ENCODE measurements around the gene FRG2B. TPM values are rescaled to one million over a fixed set of nuclear protein-coding genes. Genes with fewer than 3 reads are reported as not detected.

FRG2B gene
- total and polyA plus RNA-seq, 2 of the 8 experiments (the other 6 are each of a cell fraction or from before 2014, with no cell fraction given), result not detected

- H3K4ac ChIP-seq (replicated peaks; ENCODE audit: insufficient read length, low read depth, low read length), result no peak overlapping the region
- H3K79me2 ChIP-seq (ENCODE audit: control insufficient read depth in 1 of 2, insufficient read depth in 2 of 2, low read length in 2 of 2), result no peaks in the 10 kb centered on the region
- no peaks in the 10 kb centered on the region for H3K27me3 ChIP-seq (replicated peaks in 1 of 4; ENCODE audit: control insufficient read depth in 3 of 4, extremely low read depth in 1 of 4, insufficient read depth in 3 of 4, low read length in 3 of 4)
- H4K5ac ChIP-seq (ENCODE audit: insufficient read length, low read depth, low read length), result no peak overlapping the region
- H2BK12ac ChIP-seq (ENCODE audit: low read depth, low read length), result no peak overlapping the region
- no peak overlapping the region for H2AK5ac ChIP-seq (ENCODE audit: low read depth, low read length)
- no peak overlapping the region for H3K18ac ChIP-seq (ENCODE audit: extremely low read depth, low read length)
- no peak overlapping the region for H2BK5ac ChIP-seq (ENCODE audit: low read depth, low read length)
- 77% methylated on average over 10 of the region's 10 CpGs; no CpG with 5 or more reads in 1 of the 2 experiments for WGBS, 2 experiments (ENCODE audit: extremely low coverage in 1 of 2, insufficient coverage in 1 of 2, insufficient read length in 1 of 2, insufficient replicate concordance in 2 of 2, low coverage in 1 of 2, low lambda C conversion rate in 2 of 2, missing lambda C conversion rate in 1 of 2)
- no peak overlapping the region for H4K8ac ChIP-seq (ENCODE audit: extremely low read depth, insufficient read depth, low read length)
- no peak overlapping the region for H3K4me3 ChIP-seq (ENCODE audit: extremely low read depth in 1 of 4, insufficient read depth in 2 of 4, low read depth in 3 of 4, low read length in 4 of 4)
- no peak for DNase-seq (ENCODE audit: low read depth in 1 of 2, low spot score in 2 of 2)
- H3K23me2 ChIP-seq (ENCODE audit: low read depth, low read length), result no peaks in the 10 kb centered on the region
- no peak overlapping the region for H3K9ac ChIP-seq (replicated peaks in 1 of 4; ENCODE audit: extremely low read depth in 1 of 4, low read depth in 3 of 4, low read length in 3 of 4)
- H3K14ac ChIP-seq (ENCODE audit: insufficient read length), result no peak overlapping the region
- H2BK120ac ChIP-seq (replicated peaks; ENCODE audit: low read depth, low read length), result no peak overlapping the region
- H2AFZ ChIP-seq (ENCODE audit: low read length), result no peak overlapping the region
- H2BK20ac ChIP-seq (ENCODE audit: low read length), result no peak overlapping the region
- H3K4me1 ChIP-seq (replicated peaks in 1 of 4; ENCODE audit: control insufficient read depth in 3 of 4, insufficient read depth in 4 of 4, low read length in 3 of 4), result no peaks in the 10 kb centered on the region
- no peaks in the 10 kb centered on the region for H3K79me1 ChIP-seq (ENCODE audit: low read depth, low read length)
- H3K56ac ChIP-seq (replicated peaks; ENCODE audit: insufficient read length, low read depth, low read length), result no peak overlapping the region
- H4K20me1 ChIP-seq (replicated peaks in 1 of 2; ENCODE audit: control insufficient read depth in 1 of 2, insufficient read depth in 2 of 2, low read length in 2 of 2), result no peaks in the 10 kb centered on the region
- ChIA-PET CTCF (ENCODE audit: partially characterized antibody) (no interaction called here), POLR2A (ENCODE audit: partially characterized antibody) (no interaction called here)
- H3K27ac ChIP-seq (ENCODE audit: low read depth, low read length), result no peak overlapping the region
- no peak overlapping the region for H2BK15ac ChIP-seq (ENCODE audit: low read length)
- no peak overlapping the region for H4K91ac ChIP-seq (replicated peaks; ENCODE audit: insufficient read length, low read length)
- H3K4me2 ChIP-seq (ENCODE audit: insufficient read depth in 1 of 2, low read depth in 2 of 2, low read length in 2 of 2), result no peak overlapping the region
- no peaks in the 10 kb centered on the region; a peak in 1 of 8 replicates for H3K36me3 ChIP-seq (ENCODE audit: control insufficient read depth in 2 of 4, insufficient read depth in 4 of 4, low read length in 3 of 4)
- no peak overlapping the region for H3K23ac ChIP-seq (ENCODE audit: insufficient read length)
- FAIRE-seq, result no peak
- peaks cover 65 to 82% of the 10 kb centered on the region in 2 experiments for H3K9me3 ChIP-seq (ENCODE audit: insufficient read depth in 2 of 2, low read depth in 1 of 2, low read length in 1 of 2)
- TF ChIP-seq SAP30 (IDR thresholded peaks at IDR 0.05; ENCODE audit: insufficient read depth, insufficient replicate concordance, low read length), result no peak
- no peak for TF ChIP-seq CHD1 (IDR thresholded peaks at IDR 0.05; ENCODE audit: low read depth, low read length)
- no peak for TF ChIP-seq BRCA1 (IDR thresholded peaks at IDR 0.05; ENCODE audit: low read depth, low read length)
- no peak for TF ChIP-seq TBP (IDR thresholded peaks at IDR 0.05; ENCODE audit: low read depth, low read length)
- no peak for TF ChIP-seq CREB1 (IDR thresholded peaks at IDR 0.05)
- TF ChIP-seq JUN (IDR thresholded peaks at IDR 0.05; ENCODE audit: low read depth, low read length), result no peak
- no peak for TF ChIP-seq EP300 (IDR thresholded peaks at IDR 0.05; ENCODE audit: borderline replicate concordance in 1 of 2, low read depth in 2 of 2, low read length in 2 of 2)
- no peak for TF ChIP-seq SIX5 (IDR thresholded peaks at IDR 0.05; ENCODE audit: low read depth, low read length)
- no peak for TF ChIP-seq USF2 (IDR thresholded peaks at IDR 0.05; ENCODE audit: low read length)
- TF ChIP-seq TAF1 (IDR thresholded peaks at IDR 0.05; ENCODE audit: low read depth, low read length), result no peak
- TF ChIP-seq RXRA (IDR thresholded peaks at IDR 0.05; ENCODE audit: insufficient read depth, low read depth, low read length), result no peak
- no peak for TF ChIP-seq ASH2L (IDR thresholded peaks at IDR 0.05; ENCODE audit: low read length)
- no peak for TF ChIP-seq EZH2 (IDR thresholded peaks at IDR 0.05; ENCODE audit: low read depth, low read length, severe bottlenecking)
Observed at GRCh38 chr10:133614830-133615580, 11.6 kb downstream of the FRG2B start.
